IPS-18c (cell line): ENCODE data around the gene PEX3.
"Not testable (repeated sequence)": the region's sequence is repeated elsewhere in the genome, so short reads cannot be mapped to it uniquely, and the experiment has no call there.

Source experiments
- H3K4me3 ChIP-seq: 2 replicates; pipeline ENCODE4 v1.7.0; 2013; ENCODE audit warnings: low read depth, mild to moderate bottlenecking, low read length, moderate library complexity; ENCODE audit not compliant: insufficient read depth
- H3K9me3 ChIP-seq: one replicate; pipeline ENCODE4 v1.6.1; 2013; ENCODE audit warnings: mild to moderate bottlenecking, low read length, moderate library complexity; ENCODE audit not compliant: control insufficient read depth, insufficient read depth

Gene PEX3

GRCh38 chr6:143441010-143441409 is 9.6 kb upstream of the PEX3 start:
- no peaks in the 10 kb centered on the region for H3K9me3 ChIP-seq
- no peak overlapping the region for H3K4me3 ChIP-seq

- no peaks in the 10 kb centered on the region for H3K9me3 ChIP-seq
These were observed 8.7 kb upstream of the PEX3 start for GRCh38 chr6:143441680-143442545.

DNA sequence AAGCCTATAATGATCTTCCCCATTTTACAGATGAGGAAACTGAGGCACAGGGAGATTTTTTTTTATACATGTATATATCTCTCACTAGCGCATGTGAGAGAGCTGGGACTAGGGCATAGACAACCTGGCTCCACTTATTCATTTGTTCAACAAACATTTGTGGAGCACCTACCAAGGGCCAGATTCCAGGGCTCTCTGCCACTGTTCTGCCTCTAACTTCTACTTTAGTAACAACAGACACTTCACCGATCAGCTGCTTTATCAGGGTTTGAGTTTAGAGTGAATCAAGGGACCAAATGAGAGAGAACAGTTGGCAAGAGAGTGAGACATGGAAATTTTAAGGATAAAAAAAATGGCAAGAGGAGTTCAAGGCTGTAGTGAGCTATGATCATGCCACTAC is 7.5 kb upstream of the PEX3 start:
- Histone ChIP-seq H3K4me3 (no peak overlapping the region), H3K9me3 (no peaks in the 10 kb centered on the region)

More at GRCh38 chr6:143441680-143442545, 8.7 kb upstream of the PEX3 start:
- no peak overlapping the region for H3K4me3 ChIP-seq

GRCh38 chr6:143447865-143448264 is 2.7 kb upstream of the PEX3 start:
- H3K4me3 ChIP-seq, result not testable (repeated sequence)

GRCh38 chr6:143449082-143449713 is 1.4 kb upstream of the PEX3 start:
- Histone ChIP-seq H3K9me3 (no peaks in the 10 kb centered on the region), H3K4me3 (peak overlapping the region; percentile 64)

More at GRCh38 chr6:143447865-143448264, 2.7 kb upstream of the PEX3 start:
- not testable (repeated sequence) for H3K9me3 ChIP-seq

- Histone ChIP-seq H3K9me3 (no peaks in the 10 kb centered on the region), H3K4me3 (peak overlapping the region; percentile 64)
These were observed 722 bp upstream of the PEX3 start for GRCh38 chr6:143449714-143450452.

GRCh38 chr6:143451531-143451930 is 926 bp downstream of the PEX3 start:
- Histone ChIP-seq H3K4me3 (peak overlapping the region; percentile 64), H3K9me3 (no peaks in the 10 kb centered on the region)

- H3K9me3 ChIP-seq, result no peaks in the 10 kb centered on the region
- H3K4me3 ChIP-seq, result no peak overlapping the region
These were observed 7.2 kb downstream of the PEX3 start for GRCh38 chr6:143457563-143458359.

DNA sequence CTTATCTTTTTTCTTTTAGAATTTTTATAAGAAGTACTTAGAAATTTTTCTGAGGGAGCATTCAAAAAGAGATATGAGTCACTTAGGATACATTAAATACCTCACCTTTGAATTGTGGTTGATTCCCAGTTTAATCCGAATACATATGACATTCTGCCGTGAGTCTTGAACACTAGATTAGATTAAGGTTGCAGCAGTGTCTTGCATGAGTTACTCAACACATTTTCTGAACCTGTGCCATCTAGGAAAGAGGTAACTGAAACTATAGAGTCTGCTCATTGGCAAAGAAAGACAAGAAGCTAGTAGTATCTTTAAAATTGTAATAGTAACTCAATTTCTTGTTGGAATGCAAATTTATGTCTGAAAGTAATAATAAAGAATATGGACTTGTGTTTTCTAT is 14.9 kb downstream of the PEX3 start:
- no peak overlapping the region for H3K4me3 ChIP-seq
- no peaks in the 10 kb centered on the region for H3K9me3 ChIP-seq

DNA sequence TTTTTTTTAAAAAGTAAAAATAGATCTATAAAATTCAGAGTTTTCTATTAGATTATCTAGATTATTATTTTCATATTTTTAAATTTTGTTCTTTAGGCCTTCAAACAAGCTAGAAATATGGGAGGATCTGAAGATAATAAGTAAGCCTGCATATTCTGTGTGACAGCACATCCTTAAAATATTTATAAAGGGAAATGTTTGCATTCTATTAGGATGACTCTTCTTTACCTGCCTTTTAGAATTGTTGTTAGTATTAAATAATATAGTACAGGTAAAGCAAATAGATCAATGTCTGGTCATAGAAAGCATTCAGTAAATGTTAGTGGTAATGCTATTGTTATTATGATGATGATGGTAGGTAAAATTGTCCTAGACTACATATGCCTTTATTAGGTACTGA is 17.4 kb downstream of the PEX3 start:
- H3K4me3 ChIP-seq, result no peak overlapping the region

GRCh38 chr6:143468823-143469222 is 18.2 kb downstream of the PEX3 start:
- not testable (repeated sequence) for H3K9me3 ChIP-seq, H3K4me3 ChIP-seq

More for the DNA sequence above, 17.4 kb downstream of the PEX3 start:
- no peaks in the 10 kb centered on the region for H3K9me3 ChIP-seq

DNA sequence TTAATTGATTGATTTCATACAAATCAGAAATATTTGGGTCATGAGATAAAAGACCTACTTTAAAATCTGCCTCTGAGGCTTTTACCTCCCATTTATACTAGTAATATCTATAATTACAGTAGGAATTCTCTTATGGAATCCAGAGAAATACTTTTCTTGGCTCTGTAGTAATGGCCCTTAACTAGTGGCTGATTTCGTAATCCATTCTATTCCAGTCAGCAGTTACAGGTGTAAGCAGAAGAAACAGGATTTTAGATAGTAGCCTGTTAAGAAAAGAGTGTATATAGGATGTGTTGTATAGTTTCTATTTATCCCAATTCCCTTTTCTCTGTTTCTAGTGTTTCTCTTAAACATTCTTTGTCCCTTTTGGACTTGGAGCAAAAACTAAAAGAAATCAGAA is 21.2 kb downstream of the PEX3 start:
- no peak overlapping the region for H3K4me3 ChIP-seq
- H3K9me3 ChIP-seq, result no peaks in the 10 kb centered on the region

- H3K9me3 ChIP-seq, result no peaks in the 10 kb centered on the region
- H3K4me3 ChIP-seq, result no peak overlapping the region
These were observed 25.9 kb downstream of the PEX3 start for GRCh38 chr6:143476545-143476944.

DNA sequence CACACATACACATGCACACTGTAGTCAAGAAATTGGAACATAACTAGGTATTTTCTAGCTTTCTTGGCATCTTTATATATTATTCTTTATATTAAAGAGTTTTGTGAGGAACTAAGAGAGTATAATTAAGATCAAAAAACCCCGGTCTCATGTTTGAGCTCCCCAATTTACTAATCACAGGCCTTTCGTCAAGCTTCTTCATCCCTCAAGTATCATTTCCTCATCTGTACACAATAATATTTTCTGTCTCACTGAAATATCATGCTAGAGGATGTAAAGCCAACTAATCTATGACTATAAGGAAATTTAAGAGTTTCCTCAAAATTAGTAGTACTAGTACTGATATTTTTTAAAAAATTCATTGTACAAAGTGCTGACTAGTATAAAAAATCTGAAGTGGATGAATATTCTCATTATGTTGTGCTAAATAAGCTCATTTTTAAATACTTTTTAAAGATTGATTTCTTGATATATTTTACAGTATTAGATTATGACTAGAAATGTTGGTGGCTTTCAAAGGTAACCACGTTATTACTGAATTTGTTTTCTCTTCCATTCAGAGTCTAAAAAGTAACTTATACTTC is 28.0 kb downstream of the PEX3 start:
- Histone ChIP-seq H3K9me3 (no peaks in the 10 kb centered on the region), H3K4me3 (no peak overlapping the region)

DNA sequence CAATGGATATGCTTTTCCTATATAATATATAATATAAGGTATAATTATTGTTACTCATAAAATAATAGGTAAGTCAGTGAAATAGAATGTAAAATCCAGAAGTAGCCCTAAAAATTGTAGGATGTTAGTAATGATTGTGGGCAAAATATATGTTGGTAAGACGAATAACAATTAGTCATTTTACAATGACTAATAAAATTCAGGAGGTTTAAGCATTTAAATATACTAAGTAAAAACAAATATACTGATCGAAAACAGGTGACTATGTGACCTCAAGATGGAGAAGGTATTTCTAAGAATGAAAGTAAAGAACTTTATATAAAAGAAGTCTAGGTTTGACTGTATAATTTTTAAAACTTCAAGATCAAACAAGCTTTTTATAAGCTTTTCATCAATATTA is 32.0 kb downstream of the PEX3 start:
- Histone ChIP-seq H3K9me3 (no peaks in the 10 kb centered on the region), H3K4me3 (no peak overlapping the region)

- Histone ChIP-seq H3K4me3 (no peak overlapping the region), H3K9me3 (no peaks in the 10 kb centered on the region)
These were observed 35.4 kb downstream of the PEX3 start for GRCh38 chr6:143485967-143486366.

- Histone ChIP-seq H3K4me3 (no peak overlapping the region), H3K9me3 (no peaks in the 10 kb centered on the region)
These were observed 36.1 kb downstream of the PEX3 start for GRCh38 chr6:143486752-143487151.
